ENCODE measurements around the gene SLC39A11. TPM values are rescaled to one million over a fixed set of nuclear protein-coding genes. Genes with fewer than 3 reads are reported as not detected.

SLC39A11 gene
- total RNA-seq, 1 experiment from 2014 or later = 56.1 TPM

DNA sequence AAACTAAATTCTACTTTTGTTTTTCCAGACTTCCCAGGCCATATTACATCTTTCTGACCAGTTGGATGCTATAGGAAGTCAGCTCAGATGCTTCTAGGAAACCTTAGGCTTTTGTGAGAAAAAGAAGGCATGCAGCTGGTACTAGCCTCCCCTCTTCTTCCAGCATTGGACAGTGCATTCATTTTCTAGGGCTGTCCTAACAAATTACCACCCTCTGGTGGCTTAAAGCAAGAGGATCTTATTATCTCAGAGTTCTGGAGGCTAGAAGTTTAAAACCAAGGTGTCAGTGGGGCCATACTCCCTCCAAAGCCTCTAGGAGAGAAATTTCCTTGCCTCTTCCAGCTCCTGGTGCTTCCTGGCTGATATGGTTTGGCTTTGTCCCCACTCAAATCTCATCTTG, 467.8 kb downstream of the SLC39A11 start:
- CTCF ChIA-PET = interaction anchor here (0.6 to 1.2 kb wide), 2 partner anchors 68 to 100 kb away, joined by 3 to 4 read pairs; no protein-coding TSS in a partner anchor
- DNase-seq (ENCODE audit: low read depth, low spot score) (no peak), ATAC-seq (no peak)
- H3K27ac ChIP-seq (ENCODE audit: low read length) = no peak overlapping the region
- BruUV-seq (replicated peaks) = no TSS peak
- intact Hi-C loops (cut with micrococcal nuclease; ENCODE audit: unreplicated experiment) = no loop called here
- in situ Hi-C loops (cut with HindIII; ENCODE audit: low pct_unique_long_range_greater_than_20kb, low sequenced_read_pairs) = no loop called here
- H3K36me3 ChIP-seq (ENCODE audit: control insufficient read depth, insufficient read depth, low read length) = no peaks in the 10 kb centered on the region
- POLR2A ChIA-PET = no interaction called here
- H3K4me3 ChIP-seq (ENCODE audit: low read depth in 2 of 2, low read length in 2 of 2) = no peak overlapping the region
- H3K4me1 ChIP-seq (ENCODE audit: control insufficient read depth, insufficient read depth, low read length) = peaks cover 2% of the 10 kb centered on the region
- H3K27me3 ChIP-seq (ENCODE audit: control insufficient read depth, insufficient read depth, low read length) = no peaks in the 10 kb centered on the region
- TF ChIP-seq, protein P1, sequence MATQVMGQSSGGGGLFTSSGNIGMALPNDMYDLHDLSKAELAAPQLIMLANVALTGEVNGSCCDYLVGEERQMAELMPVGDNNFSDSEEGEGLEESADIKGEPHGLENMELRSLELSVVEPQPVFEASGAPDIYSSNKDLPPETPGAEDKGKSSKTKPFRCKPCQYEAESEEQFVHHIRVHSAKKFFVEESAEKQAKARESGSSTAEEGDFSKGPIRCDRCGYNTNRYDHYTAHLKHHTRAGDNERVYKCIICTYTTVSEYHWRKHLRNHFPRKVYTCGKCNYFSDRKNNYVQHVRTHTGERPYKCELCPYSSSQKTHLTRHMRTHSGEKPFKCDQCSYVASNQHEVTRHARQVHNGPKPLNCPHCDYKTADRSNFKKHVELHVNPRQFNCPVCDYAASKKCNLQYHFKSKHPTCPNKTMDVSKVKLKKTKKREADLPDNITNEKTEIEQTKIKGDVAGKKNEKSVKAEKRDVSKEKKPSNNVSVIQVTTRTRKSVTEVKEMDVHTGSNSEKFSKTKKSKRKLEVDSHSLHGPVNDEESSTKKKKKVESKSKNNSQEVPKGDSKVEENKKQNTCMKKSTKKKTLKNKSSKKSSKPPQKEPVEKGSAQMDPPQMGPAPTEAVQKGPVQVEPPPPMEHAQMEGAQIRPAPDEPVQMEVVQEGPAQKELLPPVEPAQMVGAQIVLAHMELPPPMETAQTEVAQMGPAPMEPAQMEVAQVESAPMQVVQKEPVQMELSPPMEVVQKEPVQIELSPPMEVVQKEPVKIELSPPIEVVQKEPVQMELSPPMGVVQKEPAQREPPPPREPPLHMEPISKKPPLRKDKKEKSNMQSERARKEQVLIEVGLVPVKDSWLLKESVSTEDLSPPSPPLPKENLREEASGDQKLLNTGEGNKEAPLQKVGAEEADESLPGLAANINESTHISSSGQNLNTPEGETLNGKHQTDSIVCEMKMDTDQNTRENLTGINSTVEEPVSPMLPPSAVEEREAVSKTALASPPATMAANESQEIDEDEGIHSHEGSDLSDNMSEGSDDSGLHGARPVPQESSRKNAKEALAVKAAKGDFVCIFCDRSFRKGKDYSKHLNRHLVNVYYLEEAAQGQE (IDR thresholded peaks at IDR 0.05; ENCODE audit: insufficient read depth in 1 of 2, low read depth in 2 of 2, low read length in 1 of 2) = no peak
- TF ChIP-seq POLR2AphosphoS5 (IDR thresholded peaks at IDR 0.05; ENCODE audit: low read depth, low read length) (no peak), SIN3A (IDR thresholded peaks at IDR 0.05; ENCODE audit: borderline replicate concordance, insufficient read depth, low read depth, low read length) (no peak), TCF7L2 (IDR thresholded peaks at IDR 0.05; ENCODE audit: low read depth, low read length) (no peak)
- TF ChIP-seq, protein P2, sequence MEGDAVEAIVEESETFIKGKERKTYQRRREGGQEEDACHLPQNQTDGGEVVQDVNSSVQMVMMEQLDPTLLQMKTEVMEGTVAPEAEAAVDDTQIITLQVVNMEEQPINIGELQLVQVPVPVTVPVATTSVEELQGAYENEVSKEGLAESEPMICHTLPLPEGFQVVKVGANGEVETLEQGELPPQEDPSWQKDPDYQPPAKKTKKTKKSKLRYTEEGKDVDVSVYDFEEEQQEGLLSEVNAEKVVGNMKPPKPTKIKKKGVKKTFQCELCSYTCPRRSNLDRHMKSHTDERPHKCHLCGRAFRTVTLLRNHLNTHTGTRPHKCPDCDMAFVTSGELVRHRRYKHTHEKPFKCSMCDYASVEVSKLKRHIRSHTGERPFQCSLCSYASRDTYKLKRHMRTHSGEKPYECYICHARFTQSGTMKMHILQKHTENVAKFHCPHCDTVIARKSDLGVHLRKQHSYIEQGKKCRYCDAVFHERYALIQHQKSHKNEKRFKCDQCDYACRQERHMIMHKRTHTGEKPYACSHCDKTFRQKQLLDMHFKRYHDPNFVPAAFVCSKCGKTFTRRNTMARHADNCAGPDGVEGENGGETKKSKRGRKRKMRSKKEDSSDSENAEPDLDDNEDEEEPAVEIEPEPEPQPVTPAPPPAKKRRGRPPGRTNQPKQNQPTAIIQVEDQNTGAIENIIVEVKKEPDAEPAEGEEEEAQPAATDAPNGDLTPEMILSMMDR (IDR thresholded peaks at IDR 0.05) = no peak
- H3K9me3 ChIP-seq (ENCODE audit: control insufficient read depth, insufficient read depth, low read depth, low read length) = no peaks in the 10 kb centered on the region

DNA sequence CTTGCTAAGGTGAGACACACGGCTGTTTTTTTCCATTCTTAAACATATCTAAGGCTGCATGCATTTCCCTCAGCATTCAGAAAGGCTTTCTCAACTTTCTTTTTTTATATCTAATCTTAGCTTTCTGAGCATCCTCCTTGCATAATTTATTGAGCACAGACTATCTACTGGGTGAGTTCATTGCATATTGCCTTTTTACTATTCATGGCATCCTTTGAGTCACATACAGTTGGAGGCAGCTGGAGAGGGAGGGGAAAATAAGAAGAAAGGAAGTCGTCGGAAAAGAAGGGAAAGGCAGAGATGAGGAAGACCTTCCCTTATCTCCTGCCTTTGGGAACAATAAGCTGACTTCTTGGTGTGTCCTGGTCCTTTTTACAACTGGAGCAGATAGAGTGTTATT, 468.3 kb downstream of the SLC39A11 start:
- H3K36me3 ChIP-seq (ENCODE audit: control insufficient read depth, insufficient read depth, low read length) = no peaks in the 10 kb centered on the region
- intact Hi-C loops (cut with micrococcal nuclease; ENCODE audit: unreplicated experiment) (no loop called here), in situ Hi-C loops (cut with HindIII; ENCODE audit: low pct_unique_long_range_greater_than_20kb, low sequenced_read_pairs) (no loop called here)
- ATAC-seq (no peak), DNase-seq (ENCODE audit: low read depth, low spot score) (no peak)
- ChIA-PET CTCF (interaction anchor here (0.6 kb wide), 1 partner anchor 100 kb away, joined by 4 read pairs; no protein-coding TSS in a partner anchor), POLR2A (no interaction called here)
- no peak overlapping the region for H3K4me3 ChIP-seq (ENCODE audit: low read depth in 2 of 2, low read length in 2 of 2)
- H3K27ac ChIP-seq (ENCODE audit: low read length) = peak overlapping the region; percentile 5; the same call in 1 of the 2 replicates
- TF ChIP-seq TCF7L2 (IDR thresholded peaks at IDR 0.05; ENCODE audit: low read depth, low read length) (no peak), POLR2AphosphoS5 (IDR thresholded peaks at IDR 0.05; ENCODE audit: low read depth, low read length) (no peak), SIN3A (IDR thresholded peaks at IDR 0.05; ENCODE audit: borderline replicate concordance, insufficient read depth, low read depth, low read length) (no peak)
- TF ChIP-seq, protein P2 (IDR thresholded peaks at IDR 0.05) = no peak
- TF ChIP-seq, protein P1 (IDR thresholded peaks at IDR 0.05; ENCODE audit: insufficient read depth in 1 of 2, low read depth in 2 of 2, low read length in 1 of 2) = no peak
- no TSS peak for BruUV-seq (replicated peaks)
- H3K27me3 ChIP-seq (ENCODE audit: control insufficient read depth, insufficient read depth, low read length) = no peaks in the 10 kb centered on the region
- H3K9me3 ChIP-seq (ENCODE audit: control insufficient read depth, insufficient read depth, low read depth, low read length) = no peaks in the 10 kb centered on the region
- peaks cover 2% of the 10 kb centered on the region for H3K4me1 ChIP-seq (ENCODE audit: control insufficient read depth, insufficient read depth, low read length)

Data from Panc1 (cell line).